Measurements from ENCODE around the gene TES. TPM values are rescaled to one million over a fixed set of nuclear protein-coding genes. Genes with fewer than 3 reads are reported as not detected.

TES gene
- total and polyA plus RNA-seq, 11 donors = 10.3 to 66.9 (median 22.8) TPM

GRCh38 chr7:116187400-116187799 is 22.9 kb upstream of the TES start:
- DNase-seq = no peak
- TF ChIP-seq CTCF (IDR thresholded peaks at IDR 0.05) (no peak), POLR2A (IDR thresholded peaks at IDR 0.05) (no peak)
- Histone ChIP-seq H3K27ac (no peak overlapping the region), H3K27me3 (no peaks in the 10 kb centered on the region), H3K4me1 (no peaks in the 10 kb centered on the region), H3K4me3 (no peak overlapping the region), H3K9me3 (peaks cover 0 to 24% (median 7%) of the 10 kb centered on the region in 12 donors), H3K36me3 (no peaks in the 10 kb centered on the region)
- intact Hi-C loops (cut with DNase I) = no loop called here
- WGBS, 4 donors = 92 to 100% (median 97%) methylated on average over 1 of the region's 1 CpG
- no peak for ATAC-seq

- ATAC-seq (no peak), DNase-seq (no peak)
- Histone ChIP-seq H3K4me1 (no peaks in the 10 kb centered on the region), H3K27ac (no peak overlapping the region), H3K4me3 (no peak overlapping the region), H3K27me3 (no peaks in the 10 kb centered on the region), H3K36me3 (no peaks in the 10 kb centered on the region), H3K9me3 (peaks cover 0 to 3% (median 0%) of the 10 kb centered on the region in 12 donors)
- TF ChIP-seq CTCF (IDR thresholded peaks at IDR 0.05) (no peak), POLR2A (IDR thresholded peaks at IDR 0.05) (no peak)
- 79 to 82% (median 80%) methylated on average over 5 of the region's 5 CpGs for whole genome bisulfite sequencing, 4 donors
- intact Hi-C loops (cut with DNase I) = loop anchor here in 1 of 10 donors (5.0 kb wide), 1 partner anchor 39 kb away; no protein-coding TSS in a partner anchor
Measured at GRCh38 chr7:116193329-116194087, 16.8 kb upstream of the TES start.

GRCh38 chr7:116194115-116194514 is 16.2 kb upstream of the TES start:
- H3K4me1 ChIP-seq = no peaks in the 10 kb centered on the region
- H3K27me3 ChIP-seq = no peaks in the 10 kb centered on the region
- no peaks in the 10 kb centered on the region for H3K9me3 ChIP-seq
- H3K4me3 ChIP-seq = no peak overlapping the region
- 89 to 94% (median 91%) methylated on average over 2 of the region's 2 CpGs for WGBS, 4 donors
- TF ChIP-seq POLR2A (IDR thresholded peaks at IDR 0.05) = no peak
- H3K27ac ChIP-seq = no peak overlapping the region
- DNase-seq = no peak
- ATAC-seq = no peak
- no peaks in the 10 kb centered on the region for H3K36me3 ChIP-seq
- intact Hi-C loops (cut with DNase I) = loop anchor here in 1 of 10 donors (5.0 kb wide), 1 partner anchor 38 kb away; no protein-coding TSS in a partner anchor

GRCh38 chr7:116195451-116195850 is 14.9 kb upstream of the TES start:
- H3K4me1 ChIP-seq = no peaks in the 10 kb centered on the region
- no peak overlapping the region for H3K4me3 ChIP-seq
- no peaks in the 10 kb centered on the region for H3K9me3 ChIP-seq
- no peaks in the 10 kb centered on the region for H3K27me3 ChIP-seq
- DNase-seq = no peak
- TF ChIP-seq POLR2A (IDR thresholded peaks at IDR 0.05) (no peak), CTCF (IDR thresholded peaks at IDR 0.05) (no peak)
- no peak overlapping the region for H3K27ac ChIP-seq
- 90 to 100% (median 99%) methylated on average over 1 of the region's 1 CpG for WGBS, 4 donors
- intact Hi-C loops (cut with DNase I) = no loop called here
- no peak for ATAC-seq
- no peaks in the 10 kb centered on the region for H3K36me3 ChIP-seq

Data from heart left ventricle (tissue), 16 donors.